ENCODE results near the gene CERCAM.

- TF ChIP-seq, protein P1, sequence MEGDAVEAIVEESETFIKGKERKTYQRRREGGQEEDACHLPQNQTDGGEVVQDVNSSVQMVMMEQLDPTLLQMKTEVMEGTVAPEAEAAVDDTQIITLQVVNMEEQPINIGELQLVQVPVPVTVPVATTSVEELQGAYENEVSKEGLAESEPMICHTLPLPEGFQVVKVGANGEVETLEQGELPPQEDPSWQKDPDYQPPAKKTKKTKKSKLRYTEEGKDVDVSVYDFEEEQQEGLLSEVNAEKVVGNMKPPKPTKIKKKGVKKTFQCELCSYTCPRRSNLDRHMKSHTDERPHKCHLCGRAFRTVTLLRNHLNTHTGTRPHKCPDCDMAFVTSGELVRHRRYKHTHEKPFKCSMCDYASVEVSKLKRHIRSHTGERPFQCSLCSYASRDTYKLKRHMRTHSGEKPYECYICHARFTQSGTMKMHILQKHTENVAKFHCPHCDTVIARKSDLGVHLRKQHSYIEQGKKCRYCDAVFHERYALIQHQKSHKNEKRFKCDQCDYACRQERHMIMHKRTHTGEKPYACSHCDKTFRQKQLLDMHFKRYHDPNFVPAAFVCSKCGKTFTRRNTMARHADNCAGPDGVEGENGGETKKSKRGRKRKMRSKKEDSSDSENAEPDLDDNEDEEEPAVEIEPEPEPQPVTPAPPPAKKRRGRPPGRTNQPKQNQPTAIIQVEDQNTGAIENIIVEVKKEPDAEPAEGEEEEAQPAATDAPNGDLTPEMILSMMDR (tag by site-specific recombination; IDR thresholded peaks at IDR 0.05) = no peak
- TF ChIP-seq ZBTB48 (tag by site-specific recombination; IDR thresholded peaks at IDR 0.05) (no peak), ZNF561 (tag by site-specific recombination; IDR thresholded peaks at IDR 0.05; ENCODE audit: borderline replicate concordance) (no peak), KLF7 (tag by site-specific recombination; IDR thresholded peaks at IDR 0.05; ENCODE audit: borderline replicate concordance) (no peak), ZNF157 (tag by site-specific recombination; IDR thresholded peaks at IDR 0.05) (no peak), REPIN1 (tag by site-specific recombination; IDR thresholded peaks at IDR 0.05; ENCODE audit: low read depth) (no peak), ZNF350 (tag by site-specific recombination; IDR thresholded peaks at IDR 0.05) (no peak), ZFP37 (tag by site-specific recombination; IDR thresholded peaks at IDR 0.05) (no peak), ZNF426 (tag by site-specific recombination; IDR thresholded peaks at IDR 0.05) (no peak), ZNF473 (tag by site-specific recombination; IDR thresholded peaks at IDR 0.05) (no peak)
- TF ChIP-seq, protein P2, sequence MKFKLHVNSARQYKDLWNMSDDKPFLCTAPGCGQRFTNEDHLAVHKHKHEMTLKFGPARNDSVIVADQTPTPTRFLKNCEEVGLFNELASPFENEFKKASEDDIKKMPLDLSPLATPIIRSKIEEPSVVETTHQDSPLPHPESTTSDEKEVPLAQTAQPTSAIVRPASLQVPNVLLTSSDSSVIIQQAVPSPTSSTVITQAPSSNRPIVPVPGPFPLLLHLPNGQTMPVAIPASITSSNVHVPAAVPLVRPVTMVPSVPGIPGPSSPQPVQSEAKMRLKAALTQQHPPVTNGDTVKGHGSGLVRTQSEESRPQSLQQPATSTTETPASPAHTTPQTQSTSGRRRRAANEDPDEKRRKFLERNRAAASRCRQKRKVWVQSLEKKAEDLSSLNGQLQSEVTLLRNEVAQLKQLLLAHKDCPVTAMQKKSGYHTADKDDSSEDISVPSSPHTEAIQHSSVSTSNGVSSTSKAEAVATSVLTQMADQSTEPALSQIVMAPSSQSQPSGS (tag by site-specific recombination; IDR thresholded peaks at IDR 0.05; ENCODE audit: low read depth) = no peak
Observed at GRCh38 chr9:128391956-128392301, 28.7 kb upstream of the CERCAM start.

Data from HEK293 (cell line).